ENCODE results near the gene AGPAT3.

DNA sequence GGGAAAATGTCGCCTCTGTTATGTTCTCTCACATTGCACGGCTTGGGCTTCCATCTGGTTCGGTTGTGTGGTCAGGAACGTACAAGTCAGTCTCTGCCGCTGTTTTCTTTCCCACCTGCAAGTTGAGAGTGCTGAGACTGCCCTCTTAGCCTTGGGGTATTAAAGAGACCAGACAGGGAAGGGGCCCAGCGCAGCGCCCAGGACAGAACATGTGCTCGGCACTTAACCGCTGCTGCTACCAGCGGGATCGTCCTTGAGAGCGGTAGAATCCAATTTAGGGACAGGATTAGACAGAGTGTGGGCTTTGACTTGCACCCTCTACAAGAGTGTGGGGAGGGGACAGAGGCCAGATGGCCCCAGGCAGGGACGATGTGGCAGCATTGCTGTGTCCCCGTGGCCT is 17.7 kb upstream of the AGPAT3 start:
- TF ChIP-seq CTCF (IDR thresholded peaks at IDR 0.05) (no peak), POLR2A (IDR thresholded peaks at IDR 0.05) (no peak)
